Umbilical cord (tissue), 2 donors: ENCODE data around the gene NRP1. TPM values are rescaled to one million over a fixed set of nuclear protein-coding genes. Genes with fewer than 3 reads are reported as not detected.
"Not testable (repeated sequence)": the region's sequence is repeated elsewhere in the genome, so short reads cannot be mapped to it uniquely, and the experiment has no call there.

ENCODE experiments used
- DNase-seq: peaks from one replicate; pipeline ENCODE4 v3.0.0-alpha.2; 2015; ENCODE audit warnings: low spot score
- total RNA-seq: library from RNA; depleted of rRNA; stranded (reverse); fragments of >200 nt; gene quantifications from one replicate; pipeline ENCODE4 v1.2.3, GENCODE V29; 2014; ENCODE audit warnings: low replicate concordance; ENCODE audit not compliant: insufficient read depth

The NRP1 gene
- total RNA-seq, result 73.7 TPM

GRCh38 chr10:33334153-33334804 lies at the start of gene NRP1:
Gene NRP1 (minus strand): TSS chr10:33334667. CDS start chr10:33334382, 285 bp downstream.
- peak; percentile 47 for DNase-seq

GRCh38 chr10:33384201-33384600 lies 49.7 kb upstream of the NRP1 start:
- not testable (repeated sequence) for DNase-seq

- no peak for DNase-seq
These were observed 48.6 kb upstream of the NRP1 start for GRCh38 chr10:33382921-33383713.

GRCh38 chr10:33382216-33382600 lies 47.7 kb upstream of the NRP1 start:
- no peak for DNase-seq

GRCh38 chr10:33381451-33382215 lies 47.2 kb upstream of the NRP1 start:
- DNase-seq, result peak; percentile 4

GRCh38 chr10:33377658-33378025 lies 43.2 kb upstream of the NRP1 start:
- DNase-seq, result no peak

- DNase-seq, result no peak
These were observed 42.6 kb upstream of the NRP1 start for GRCh38 chr10:33376976-33377657.

- no peak for DNase-seq
These were observed 42.0 kb upstream of the NRP1 start for GRCh38 chr10:33376476-33376875.

- DNase-seq, result no peak
These were observed 38.8 kb upstream of the NRP1 start for GRCh38 chr10:33373263-33373662.

GRCh38 chr10:33371234-33371633 lies 36.8 kb upstream of the NRP1 start:
- no peak for DNase-seq

- DNase-seq, result no peak
These were observed 36.0 kb upstream of the NRP1 start for GRCh38 chr10:33370434-33370930.

GRCh38 chr10:33368086-33368485 lies 33.6 kb upstream of the NRP1 start:
- DNase-seq, result no peak

GRCh38 chr10:33365871-33366411 lies 31.5 kb upstream of the NRP1 start:
- DNase-seq, result no peak

- DNase-seq, result no peak
These were observed 30.8 kb upstream of the NRP1 start for GRCh38 chr10:33365301-33365700.

- no peak for DNase-seq
These were observed 28.6 kb upstream of the NRP1 start for GRCh38 chr10:33363106-33363505.

GRCh38 chr10:33358016-33358415 lies 23.5 kb upstream of the NRP1 start:
- DNase-seq, result no peak

GRCh38 chr10:33355274-33355673 lies 20.8 kb upstream of the NRP1 start:
- peak; percentile 10 for DNase-seq

- DNase-seq, result no peak
These were observed 19.4 kb upstream of the NRP1 start for GRCh38 chr10:33353853-33354252.

GRCh38 chr10:33353334-33353733 lies 18.9 kb upstream of the NRP1 start:
- DNase-seq, result no peak

GRCh38 chr10:33352615-33353014 lies 18.1 kb upstream of the NRP1 start:
- DNase-seq, result no peak

- DNase-seq, result peak; percentile 58
These were observed 17.7 kb upstream of the NRP1 start for GRCh38 chr10:33352175-33352574.
